UCSD-AML1 (cell line): ENCODE measurements around the gene NAV3.
"Not testable (repeated sequence)": the region's sequence is repeated elsewhere in the genome, so short reads cannot be mapped to it uniquely, and the experiment has no call there.

Experiments used
- DNase-seq: peaks from one replicate; lab custom pipeline; 2025; ENCODE audit not compliant: unreplicated experiment; lab: John Stamatoyannopoulos, UW

The NAV3 gene

DNA sequence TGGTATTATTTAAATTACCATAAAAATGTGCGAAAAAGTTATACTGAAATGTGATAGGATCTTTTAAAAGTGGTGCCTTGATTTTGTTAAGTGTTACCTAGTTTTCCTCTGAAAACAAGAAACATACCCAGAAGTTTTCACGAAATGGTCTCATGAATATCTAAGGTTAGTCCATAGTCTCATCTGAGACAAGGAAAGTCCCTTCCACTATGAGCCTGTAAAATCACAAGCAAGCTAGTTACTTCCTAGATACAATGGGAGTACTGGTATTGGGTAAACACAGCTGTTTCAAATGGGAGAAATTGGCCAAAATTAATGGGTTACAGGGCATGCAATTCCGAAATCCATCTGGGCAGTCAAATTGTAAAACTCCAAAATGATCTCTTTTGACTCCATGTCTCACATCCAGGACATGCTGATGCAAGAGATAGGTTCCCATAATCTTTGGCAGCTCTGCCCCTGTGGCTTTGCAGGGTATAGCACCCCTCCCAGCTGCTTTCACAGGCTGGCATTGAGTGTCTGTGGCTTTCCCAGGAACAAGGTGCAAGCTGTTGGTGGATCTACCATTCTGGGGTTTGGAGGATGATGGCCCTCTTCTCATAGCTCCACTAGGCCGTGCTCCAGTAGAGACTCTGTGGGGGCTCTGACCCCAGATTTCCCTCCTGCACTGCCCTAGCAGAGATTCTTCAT is 271.4 kb downstream of the NAV3 start:
- no peak for DNase-seq

DNA sequence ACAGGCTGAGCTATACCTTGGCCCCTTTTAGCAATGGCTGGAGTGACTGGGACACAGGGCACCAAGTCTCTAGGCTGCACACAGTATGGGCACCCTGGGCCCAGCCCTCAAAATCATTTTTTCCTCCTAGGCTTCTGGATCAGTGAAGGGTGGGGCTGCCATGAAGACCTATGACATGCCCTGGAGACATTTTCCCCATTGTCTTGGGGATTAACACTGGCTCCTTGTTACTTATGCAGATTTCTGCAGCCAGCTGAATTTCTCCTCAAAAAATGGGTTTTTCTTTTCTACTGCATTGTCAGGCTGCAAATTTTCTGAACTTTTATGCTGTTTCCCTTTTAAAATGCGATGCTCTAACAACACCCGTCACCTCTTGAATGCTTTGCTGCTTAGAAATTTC is 272.1 kb downstream of the NAV3 start:
- not testable (repeated sequence) for DNase-seq

DNA sequence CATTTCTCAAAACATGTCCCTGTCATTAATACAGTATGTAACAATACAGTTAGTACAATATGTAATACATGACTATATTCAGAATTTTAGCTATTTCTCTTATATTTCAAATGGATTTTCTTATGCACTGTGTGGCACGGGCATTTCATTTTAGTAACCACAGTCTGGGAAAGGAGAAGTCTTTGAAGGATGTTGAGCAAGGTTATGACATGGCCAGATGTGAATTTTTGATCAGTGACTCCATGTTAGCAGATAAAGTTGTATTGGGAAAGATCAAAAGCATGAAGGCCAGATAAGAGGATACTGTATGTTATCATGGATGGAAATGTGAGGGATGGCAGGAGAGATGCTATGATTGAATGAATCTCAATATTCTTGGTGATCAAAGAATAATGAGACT is 285.2 kb downstream of the NAV3 start:
- no peak for DNase-seq

DNA sequence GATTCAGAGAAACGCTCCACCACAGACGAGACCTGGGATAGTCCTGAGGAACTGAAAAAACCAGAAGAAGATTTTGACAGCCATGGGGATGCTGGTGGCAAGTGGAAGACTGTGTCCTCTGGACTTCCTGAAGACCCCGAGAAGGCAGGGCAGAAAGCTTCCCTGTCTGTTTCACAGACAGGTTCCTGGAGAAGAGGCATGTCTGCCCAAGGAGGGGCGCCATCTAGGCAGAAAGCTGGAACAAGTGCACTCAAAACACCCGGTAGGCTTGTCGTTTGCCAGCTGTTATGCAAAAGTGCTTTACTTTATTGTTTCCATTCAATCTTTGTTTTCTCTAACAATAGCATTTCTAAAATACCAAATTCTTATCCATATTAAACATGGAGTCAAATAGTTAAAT is 287.3 kb downstream of the NAV3 start:
- DNase-seq = no peak

DNA sequence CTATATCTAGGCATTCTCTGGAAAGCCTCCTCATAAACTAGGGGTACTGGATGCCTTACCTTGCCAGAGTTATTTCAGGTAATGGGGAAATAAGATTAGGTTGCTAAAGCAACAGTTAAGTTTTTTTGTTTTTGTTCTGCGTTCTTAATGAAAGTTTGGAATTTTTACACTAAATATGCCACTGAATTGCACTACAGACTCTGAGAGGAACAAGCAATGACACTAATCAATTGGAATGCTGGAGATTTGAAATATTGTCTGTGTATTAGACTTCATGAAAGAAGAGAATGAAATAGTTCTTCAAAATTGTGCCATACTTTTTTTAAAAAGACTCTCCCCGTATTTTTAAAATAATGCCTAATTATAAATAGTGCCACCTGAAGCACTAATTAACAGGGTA is 287.8 kb downstream of the NAV3 start:
- DNase-seq = no peak

DNA sequence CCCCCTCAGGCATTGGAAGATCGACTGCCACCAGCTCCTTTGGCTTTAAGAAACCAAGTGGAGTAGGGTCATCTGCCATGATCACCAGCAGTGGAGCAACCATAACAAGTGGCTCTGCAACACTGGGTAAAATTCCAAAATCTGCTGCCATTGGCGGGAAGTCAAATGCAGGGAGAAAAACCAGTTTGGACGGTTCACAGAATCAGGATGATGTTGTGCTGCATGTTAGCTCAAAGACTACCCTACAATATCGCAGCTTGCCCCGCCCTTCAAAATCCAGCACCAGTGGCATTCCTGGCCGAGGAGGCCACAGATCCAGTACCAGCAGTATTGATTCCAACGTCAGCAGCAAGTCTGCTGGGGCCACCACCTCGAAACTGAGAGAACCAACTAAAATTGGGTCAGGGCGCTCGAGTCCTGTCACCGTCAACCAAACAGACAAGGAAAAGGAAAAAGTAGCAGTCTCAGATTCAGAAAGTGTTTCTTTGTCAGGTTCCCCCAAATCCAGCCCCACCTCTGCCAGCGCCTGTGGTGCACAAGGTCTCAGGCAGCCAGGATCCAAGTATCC is 288.7 kb downstream of the NAV3 start:
- no peak for DNase-seq

DNA sequence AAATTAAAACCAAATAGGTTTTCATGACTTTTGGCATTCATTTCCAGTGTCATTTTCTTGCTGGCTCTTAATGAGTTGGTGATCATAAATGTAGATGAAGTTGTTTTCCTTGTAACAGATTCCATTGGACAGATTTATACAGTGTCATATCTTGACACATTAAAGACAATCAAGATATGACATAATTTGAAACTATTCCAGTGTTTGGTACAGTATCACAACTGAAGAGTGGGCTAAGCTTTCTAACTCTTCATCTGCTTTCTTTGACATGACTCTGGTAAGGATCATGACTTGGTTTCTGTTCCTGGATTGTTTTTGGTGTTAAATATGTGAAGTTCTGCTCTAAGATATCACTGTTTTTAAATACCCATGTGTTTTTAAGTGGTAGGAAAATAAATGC is 289.6 kb downstream of the NAV3 start:
- no peak for DNase-seq

DNA sequence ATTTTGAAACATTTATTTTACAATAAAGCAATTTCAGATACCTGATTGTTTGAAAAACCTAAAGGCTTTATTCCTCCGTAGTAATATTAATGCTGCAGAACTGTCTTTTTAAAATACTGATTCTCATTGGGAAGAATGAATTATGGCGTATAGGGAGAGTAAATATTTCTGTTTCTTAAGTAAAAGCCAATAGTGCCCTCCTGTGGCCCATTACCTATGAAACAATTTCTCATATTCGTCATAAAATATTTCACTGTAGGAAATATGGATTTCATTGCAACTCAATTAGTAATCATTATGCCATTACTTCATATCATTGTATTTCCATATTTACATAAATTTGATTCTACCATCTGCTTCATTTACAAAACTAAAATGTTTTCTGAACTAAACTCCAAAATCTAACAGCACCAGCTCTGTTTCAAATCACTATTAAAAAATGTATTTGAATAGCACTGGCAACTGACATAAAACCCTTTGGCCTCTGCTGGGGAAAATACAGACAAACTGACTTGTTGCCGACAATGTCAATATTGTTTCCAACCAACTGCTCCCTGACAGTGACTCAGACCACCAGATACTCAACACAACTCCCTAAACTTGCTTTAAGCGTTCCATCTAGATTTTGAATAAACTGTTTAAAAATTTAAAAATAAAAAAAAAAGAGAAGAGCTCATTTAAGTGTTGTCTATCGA is 290.3 kb downstream of the NAV3 start:
- DNase-seq = no peak

DNA sequence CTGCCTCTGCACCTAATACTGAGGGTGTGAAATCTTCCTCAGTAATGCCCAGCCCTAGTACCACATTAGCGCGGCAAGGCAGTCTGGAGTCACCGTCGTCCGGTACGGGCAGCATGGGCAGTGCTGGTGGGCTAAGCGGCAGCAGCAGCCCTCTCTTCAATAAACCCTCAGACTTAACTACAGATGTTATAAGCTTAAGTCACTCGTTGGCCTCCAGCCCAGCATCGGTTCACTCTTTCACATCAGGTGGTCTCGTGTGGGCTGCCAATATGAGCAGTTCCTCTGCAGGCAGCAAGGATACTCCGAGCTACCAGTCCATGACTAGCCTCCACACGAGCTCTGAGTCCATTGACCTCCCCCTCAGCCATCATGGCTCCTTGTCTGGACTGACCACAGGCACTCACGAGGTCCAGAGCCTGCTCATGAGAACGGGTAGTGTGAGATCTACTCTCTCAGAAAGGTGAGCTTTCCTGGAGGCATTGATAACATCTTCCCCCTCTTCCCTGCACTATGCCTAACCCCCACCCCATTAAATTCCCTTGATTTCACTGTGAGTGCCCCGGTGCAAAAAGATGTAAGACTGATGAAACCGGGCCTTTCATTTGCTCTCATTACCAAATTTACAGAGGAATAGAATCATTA is 291.4 kb downstream of the NAV3 start:
- DNase-seq = no peak

DNA sequence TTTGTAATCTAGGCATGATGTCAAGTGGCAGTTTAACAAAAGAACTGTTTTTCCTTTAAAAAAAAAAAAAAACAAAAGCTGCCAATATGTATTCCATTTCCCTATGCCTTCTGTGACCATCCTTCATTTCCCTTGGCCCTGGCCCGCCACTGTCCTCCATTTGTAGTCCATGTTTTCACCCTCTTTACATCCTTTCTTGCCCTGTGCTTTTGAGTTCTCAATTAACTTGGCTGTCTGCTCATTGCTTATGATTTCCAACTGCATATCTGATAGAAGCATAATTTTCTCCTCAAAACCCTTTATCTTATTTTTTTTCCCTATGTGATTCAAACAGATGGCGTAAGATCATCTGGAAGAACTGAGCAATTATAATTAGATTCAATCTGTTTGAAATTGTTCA is 297.5 kb downstream of the NAV3 start:
- DNase-seq = no peak

DNA sequence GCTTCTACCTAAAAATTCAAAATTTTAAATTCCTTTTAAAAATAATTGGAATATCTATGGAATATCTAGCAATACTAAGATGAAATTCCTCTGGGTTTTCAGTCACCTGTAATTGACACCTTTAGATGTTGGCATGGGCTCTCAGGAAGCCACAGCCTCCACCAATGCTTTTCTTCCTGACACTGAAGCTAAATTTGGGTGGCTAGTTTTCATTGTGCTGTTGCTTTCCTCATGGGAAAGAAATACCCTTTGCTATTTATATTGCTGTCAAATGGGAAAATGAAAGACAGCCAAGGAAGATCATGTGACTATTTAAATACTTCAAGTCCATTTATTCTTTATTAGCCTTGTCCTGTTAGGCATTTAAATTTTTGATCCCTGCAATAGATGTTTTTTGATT is 313.0 kb downstream of the NAV3 start:
- DNase-seq = no peak

DNA sequence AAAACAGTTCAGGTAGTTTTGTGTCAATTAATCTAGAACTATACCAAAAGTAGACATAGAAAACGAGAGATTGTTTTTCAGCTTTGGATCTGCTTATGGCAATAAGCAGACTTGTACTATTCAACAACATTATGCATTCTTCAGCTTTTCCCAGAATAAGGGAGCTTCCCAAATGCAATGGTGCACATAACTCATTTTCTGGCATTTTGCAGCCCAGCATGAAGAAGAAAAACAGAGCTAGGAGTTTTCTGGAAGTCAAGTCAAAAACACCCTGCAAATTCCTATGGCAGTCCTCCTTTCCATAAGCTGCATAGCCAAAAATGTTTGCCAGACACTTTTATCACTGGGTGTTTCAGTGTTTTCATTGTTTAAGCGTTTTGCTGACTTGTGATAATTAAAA is 314.7 kb downstream of the NAV3 start:
- DNase-seq = no peak

DNA sequence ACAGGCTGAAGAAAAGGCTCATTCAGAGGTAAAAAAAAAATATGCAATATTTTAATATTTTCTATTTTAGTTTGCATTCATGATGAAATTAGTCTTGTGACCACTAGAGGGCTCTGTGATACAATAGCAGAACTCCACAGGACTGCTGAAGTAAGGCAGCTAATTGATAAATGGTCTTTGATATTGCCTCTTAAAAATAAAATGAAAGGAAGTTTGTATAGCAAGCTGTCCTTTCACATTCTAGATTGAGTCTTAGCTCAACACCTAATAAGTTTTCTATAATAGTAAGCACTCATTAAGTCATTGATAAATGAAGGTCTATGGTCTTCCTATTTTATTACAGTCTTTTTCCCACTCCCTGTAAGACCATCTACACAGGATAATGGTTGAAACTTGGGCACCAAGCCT is 315.7 kb downstream of the NAV3 start:
- DNase-seq = no peak

DNA sequence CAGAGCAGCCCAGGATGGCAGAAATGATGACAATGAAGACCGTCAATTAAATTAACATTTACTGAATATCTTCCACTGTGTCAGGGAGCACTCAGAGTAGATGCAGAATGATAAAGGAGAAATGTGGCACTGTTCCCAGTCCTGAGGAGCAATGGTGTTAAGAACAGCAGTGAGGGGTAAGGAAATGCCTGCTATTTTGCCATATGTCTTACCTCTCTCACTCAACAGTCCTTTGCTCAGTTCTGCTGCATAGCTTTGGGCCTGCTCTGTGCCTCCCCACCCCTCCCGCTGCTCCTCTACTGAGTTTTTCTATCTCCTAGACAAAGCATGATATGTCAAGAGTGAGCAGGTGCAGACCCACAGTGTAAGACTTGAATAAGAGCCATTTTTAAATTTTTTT is 318.8 kb downstream of the NAV3 start:
- no peak for DNase-seq

DNA sequence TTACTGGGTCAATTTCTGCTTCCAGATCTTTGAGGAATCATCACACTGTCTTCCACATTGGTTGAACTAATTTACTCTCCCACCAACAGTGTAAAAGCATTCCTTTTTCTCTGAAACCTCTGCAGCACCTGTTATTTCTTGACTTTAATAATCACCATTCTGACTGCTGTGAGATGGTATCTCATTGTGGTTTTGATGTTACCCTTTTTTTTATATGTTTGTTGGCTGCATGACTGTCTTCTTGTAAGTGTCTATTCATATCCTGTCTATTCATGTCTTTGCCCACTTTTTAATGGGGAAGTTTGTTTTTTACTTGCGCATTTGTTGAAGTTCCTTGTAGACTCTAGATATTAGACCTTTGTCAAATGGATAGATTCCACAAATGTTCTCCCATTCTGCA is 324.9 kb downstream of the NAV3 start:
- DNase-seq = no peak

DNA sequence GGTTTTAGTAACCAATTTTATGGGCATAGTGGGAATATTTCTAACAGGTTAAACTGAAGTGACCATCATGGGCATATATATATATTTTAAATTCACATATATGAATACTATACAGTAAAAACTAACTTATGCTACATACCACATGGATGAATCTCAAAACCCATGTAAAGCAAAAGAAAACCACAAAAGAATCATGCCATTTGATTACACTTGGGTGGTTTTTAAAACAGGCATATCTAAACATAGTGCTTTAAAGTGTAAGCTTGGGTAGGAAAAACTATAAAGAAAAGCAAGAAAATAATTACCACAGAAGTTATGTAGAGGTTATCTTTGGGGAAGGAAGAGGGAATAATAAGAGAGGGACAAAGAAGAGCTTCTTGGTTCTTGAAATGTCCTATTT is 326.1 kb downstream of the NAV3 start:
- DNase-seq = no peak

DNA sequence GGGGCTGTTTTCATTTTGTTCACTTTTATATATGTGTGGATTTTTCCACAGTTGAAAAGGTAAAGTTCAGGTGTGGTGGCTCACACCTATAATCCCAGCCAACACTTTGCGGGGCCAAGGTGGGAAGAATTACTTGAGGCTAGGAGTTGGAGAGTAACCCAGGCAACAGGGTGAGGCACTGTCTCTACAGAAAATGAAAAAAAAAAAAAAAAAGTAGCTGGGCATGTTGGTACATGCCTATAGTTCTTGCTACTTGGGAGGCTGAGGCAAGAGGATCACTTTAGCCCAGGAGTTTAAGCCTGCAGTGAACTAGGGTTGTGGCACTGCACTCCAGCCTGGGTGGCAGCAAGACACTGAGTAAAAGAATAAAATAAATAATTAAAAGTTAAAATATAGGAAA is 326.5 kb downstream of the NAV3 start:
- no peak for DNase-seq

DNA sequence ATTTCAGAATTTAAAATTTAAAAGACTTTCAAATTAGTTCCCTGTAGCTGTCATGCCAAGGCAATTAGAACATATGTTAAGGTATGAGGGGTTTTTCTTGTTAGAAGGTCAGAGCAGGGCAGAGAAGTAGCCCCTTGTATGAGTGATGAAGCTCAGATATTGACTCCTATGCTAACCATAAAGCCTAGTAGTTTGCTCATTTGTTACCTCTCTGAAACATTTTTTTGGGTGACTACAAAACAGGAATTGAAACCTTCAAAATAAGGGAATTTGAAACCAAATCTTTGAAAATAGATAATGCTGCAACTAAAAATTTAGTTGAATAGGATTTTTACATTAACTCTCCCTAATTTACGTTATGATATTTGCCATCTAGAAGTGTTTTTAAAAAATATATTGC is 333.5 kb downstream of the NAV3 start:
- no peak for DNase-seq

DNA sequence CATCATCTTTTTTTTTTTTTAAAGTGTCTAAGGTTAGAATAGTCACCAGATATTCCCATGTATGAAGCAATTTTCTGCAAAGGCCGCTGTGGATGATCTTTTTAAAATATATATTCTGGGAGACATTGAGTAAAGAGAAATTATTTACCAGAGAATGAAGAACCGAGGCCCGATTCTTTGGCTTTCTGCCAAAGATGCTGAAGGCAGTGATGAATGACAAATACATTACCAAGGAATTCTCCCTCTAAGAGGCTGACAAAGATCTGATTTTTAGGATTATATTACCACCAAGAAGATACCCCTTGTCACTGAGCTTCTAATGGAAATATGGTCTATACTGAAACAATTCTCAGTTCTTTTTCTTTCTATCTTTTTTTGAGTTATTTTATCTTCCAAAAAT is 336.8 kb downstream of the NAV3 start:
- DNase-seq = no peak

DNA sequence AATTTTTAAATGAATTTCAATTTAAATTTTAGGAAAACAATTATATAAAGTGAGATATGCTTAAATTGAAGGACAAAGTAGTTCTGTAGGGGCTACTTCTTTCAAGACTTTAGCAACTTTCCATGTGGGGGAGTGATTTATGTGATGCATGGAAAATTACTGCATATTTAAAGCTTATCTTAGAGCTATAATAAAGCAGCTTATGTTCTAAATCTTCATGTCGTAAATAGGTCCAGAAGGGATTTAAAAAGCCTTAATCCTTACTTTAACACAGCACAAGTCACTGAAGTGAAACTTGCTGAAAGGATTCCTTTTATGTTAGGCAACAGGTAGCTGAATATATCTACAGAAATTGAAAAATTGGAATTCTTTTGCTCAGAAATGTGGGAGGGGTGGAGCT is 340.4 kb downstream of the NAV3 start:
- DNase-seq = no peak

DNA sequence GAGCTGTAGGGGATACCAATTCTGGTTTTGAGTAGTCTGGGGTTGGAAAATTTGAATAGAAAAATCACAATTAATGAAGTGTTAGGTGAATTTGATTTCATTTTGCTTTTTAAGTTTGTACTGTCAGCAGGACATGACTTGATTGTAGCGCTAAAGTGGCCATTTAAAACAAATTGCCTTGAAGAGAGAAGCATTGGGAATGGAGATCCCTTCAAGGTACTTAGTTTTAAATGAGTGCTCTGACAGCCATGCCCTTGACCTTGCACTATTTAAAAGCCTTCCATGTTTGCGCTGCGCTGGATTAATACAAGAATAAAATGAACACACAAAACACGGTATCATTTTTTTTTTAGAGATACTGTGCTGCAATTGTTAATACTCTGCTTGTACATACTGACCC is 345.9 kb downstream of the NAV3 start:
- DNase-seq = no peak

DNA sequence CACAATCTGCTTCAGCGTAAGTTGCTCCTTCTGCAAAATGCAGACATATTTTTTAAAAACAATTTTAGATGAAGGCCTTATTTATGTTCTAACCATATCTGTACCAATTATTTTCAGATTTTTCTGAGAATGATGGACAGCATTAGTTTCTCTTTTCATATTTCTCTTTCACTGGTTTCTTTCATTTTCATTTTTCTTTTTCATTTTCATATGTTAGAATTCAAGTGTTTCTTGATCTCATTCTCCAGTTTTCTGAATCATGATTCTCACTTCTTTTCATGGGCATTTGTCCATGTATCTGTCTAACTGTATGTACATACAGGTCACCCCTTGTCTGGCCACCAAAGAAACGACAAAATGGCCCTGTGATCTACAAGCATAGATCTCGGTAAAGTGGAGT is 346.6 kb downstream of the NAV3 start:
- no peak for DNase-seq
